NCI-H69 (cell line): ENCODE data around the gene PLXDC2.

Experiments used
- DNase-seq: peaks from one replicate; lab custom pipeline; 2025; lab: John Stamatoyannopoulos, UW

Gene PLXDC2

DNA sequence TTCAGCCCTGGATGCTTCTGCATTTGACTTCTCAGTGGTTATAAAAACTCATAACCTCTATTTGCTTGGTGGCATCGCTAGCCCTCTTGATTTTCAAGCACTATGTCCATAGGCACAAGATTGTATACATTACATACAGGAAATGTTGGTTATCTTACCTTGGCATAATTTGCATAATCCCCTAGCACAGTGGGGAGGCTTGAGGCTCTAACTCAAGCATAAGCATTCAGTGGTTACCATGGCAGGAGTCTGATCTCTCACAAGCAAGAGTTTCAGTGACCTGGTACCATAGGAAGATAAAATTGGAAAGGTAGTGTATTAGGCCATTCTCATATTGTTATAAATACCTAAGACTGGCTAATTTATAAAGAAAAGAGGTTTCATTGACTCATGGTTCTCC lies 121.8 kb downstream of the PLXDC2 start:
- DNase-seq, result no peak

DNA sequence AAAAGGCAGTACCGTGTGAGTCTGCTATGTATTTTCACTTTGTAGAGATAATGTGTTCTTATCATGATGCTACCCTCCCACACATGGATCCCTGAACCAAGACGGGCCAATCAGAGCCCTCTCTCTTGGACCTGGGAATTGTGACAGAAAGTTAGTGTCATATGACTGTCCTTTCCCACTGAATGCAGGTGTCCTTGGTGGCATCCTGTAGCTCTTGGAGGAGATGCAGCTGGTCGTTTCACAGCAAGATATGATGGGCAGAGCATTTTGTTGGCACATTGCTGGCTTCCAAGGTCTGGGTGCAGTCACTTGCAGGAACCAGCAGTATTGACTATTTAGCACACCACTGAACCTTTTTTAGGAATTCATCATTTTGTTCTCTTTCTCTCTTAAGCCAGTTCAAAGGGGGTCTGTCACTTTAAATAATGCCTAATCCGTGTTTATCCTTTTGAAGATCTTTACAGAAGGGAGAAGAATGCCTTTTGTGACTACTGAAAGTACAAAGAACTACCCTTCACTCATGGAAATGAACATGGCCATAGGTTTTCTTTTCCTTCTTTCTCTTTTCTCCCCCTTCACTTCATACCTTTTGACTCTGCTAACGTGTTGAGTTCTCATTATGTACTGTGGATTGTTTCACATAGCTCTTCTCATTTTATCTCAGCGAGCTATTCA lies 125.1 kb downstream of the PLXDC2 start:
- DNase-seq, result no peak

DNA sequence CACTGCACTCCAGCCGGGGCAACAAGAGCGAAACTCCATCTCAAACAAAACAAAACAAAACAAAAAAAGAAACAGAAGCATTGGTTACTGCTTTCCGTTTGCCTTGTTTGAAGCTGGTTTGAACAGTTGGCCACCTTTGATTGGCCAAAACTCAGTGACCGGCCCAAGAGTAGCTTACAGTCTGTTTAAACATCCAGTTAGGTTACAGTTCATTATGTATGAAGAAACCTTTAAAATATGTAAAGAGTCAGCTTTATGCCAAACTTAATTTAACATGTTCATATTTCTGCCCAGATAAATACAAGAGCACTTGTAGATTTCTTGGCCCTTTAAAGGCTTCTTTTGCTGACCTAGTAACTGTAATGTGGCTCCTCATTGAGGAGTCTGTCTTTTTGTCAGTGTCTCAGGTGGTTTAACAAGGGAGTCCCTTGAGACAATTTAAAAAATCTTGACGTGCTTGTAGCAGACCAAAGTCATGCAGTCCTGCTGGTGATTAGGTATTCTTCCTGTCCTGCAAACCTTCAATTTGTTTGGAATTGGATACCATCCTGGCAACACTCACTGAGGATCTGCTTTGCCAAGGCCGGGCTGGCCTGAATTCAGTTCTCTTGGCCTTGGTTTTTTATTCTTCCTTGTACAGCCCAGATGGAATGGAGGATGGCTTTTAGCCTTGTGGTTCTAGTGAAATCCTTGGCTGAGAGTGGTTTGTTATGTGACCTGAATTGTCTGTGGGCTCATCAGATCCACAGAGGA lies 128.9 kb downstream of the PLXDC2 start:
- no peak for DNase-seq

DNA sequence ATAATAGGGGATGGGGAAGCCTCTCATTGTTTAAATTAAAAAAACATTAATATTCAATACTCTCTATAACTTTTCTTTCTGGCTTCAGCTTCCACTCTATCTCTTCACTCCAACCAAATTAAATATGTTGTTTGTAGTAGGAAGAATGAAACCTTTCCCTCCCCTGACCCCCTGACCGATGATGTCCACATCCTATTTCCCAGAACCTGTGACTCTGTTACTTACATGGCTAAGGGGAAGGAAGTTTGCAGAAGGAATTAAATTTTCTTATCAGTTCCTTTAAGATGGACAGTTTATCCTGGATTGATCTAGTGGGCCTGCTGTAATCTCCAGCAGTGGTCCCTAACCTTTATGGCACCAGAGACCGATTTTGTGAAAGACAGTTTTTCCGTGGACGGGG lies 130.0 kb downstream of the PLXDC2 start:
- no peak for DNase-seq

DNA sequence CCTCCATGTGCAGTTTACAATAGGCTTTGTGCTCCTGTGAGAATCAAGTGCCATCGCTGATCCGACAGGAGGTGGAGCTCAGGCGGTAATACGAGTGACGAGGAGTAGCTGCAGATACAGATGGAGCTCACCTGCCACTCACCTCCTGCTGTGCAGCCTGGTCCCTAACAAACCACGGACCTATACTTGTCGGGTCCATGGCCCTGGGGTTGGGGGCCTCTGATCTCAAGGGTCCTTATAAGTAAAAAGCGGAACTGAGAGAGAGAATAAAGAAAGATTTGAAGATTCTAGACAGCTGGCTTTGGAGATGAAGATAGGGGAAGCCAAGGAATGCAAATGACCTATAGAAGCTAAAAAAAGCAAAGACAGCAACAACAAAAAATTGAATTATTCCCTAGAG lies 130.6 kb downstream of the PLXDC2 start:
- no peak for DNase-seq

DNA sequence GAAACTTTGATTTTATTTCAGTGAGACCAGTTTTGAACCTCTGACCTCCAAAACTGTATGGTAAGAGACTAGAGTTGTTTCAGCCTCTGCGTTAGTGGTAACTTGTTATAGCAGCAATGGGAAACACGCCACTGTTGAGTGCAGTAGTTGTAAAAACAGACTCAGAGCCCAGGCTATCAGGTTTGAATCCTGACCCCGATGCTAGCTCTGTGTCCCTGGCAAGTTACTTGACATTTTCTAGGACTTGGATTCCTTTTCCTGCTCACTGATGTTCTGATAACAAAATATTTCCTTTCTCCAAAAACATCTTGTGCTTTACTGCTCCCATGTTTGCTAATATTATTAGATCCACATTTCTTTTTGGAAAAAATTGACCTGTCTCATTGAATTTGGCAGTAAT lies 131.0 kb downstream of the PLXDC2 start:
- no peak for DNase-seq

DNA sequence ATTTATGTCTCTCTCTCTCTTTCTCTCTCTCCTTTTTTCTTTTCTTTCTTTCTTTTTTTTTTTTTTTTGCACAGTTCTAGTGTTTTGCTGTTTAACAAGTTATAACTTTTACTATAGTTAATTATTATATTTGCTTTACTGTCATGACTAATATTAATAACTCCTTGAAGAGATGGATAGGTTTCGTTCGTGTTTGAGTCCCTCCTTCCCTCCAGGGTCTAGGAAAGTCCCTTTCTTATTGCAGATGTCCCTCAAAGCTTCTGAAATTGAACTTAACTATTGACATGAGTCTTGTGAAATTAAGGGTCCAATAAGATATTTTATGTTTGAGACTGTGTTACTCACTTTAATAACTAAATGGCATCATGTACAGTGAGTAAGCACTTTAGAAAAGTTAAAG lies 131.4 kb downstream of the PLXDC2 start:
- no peak for DNase-seq

DNA sequence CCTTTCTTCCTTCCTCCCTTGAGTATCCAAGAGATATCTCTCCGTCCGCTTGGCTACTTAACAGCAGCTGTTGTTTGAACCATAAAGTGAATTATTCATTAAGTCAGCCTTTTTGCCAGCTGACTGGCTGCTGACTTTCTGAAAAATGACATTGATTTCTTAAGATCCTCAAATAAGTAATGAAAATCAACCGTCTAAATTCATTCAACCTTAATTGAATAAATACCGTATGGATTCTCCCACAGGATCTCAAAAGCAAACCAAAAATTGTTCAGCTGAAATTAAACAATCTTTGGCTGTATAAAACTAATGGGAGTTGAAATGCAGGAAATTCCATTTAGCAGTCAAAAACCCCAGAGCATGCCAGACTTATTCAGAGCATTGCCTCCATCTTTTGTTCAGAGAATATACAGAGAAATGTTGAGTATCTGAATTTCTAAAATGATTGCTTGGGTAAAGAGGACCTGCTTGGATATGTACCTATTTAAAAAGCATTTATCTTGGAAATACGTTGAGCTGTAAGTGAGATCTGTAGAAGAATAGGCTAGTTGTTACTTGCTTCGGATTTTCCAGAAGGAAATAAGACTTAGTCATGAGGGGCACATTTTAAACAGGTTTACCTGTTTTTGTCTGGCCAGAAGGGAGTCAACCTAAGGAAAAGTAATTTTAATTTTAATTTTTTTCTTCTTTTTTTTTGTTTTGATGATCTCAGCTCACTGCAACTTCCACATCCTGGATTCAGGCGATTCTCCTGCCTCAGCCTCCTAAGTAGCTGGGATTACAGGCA lies 136.2 kb downstream of the PLXDC2 start:
- no peak for DNase-seq

DNA sequence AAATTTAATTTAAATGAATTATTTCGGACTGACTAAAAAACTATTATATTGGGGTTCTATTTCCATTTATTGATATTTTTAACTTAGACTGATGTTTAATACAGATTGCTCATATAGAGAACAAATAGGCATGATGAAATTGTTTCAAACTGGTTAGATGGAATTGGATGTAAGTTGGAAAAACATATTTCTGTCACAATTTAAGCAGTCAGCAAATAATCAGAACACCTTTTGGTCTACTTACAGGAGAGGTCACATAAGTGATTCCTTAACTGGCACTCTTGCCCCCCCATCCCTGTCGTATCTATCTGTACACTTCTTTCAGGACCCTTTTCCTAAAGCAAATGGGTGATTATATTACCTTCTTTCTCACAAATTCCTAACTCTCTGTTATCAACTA lies 138.4 kb downstream of the PLXDC2 start:
- DNase-seq, result no peak

DNA sequence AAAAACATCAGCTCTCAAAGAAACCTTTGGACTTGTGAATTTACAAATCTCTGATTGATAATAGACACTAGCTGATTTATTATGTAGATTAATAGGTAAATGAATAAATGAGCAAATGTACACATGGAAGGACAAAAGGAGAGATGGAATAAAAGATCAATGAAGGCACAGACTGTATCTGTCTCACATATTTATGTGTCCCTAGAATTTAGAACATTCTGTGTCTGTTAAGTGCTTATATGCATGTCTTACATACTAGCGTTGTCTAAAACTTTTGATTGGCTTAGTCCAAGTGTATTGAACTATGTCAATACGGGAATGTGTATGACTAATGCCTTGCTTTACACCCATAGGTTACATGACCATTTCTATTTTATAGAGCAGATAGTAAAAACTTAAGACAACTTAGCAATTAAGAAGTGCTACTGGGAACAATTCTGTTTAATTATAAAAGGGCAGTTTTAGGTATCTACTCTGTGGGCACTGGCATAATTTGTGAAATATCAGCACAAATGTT lies 140.3 kb downstream of the PLXDC2 start:
- no peak for DNase-seq

DNA sequence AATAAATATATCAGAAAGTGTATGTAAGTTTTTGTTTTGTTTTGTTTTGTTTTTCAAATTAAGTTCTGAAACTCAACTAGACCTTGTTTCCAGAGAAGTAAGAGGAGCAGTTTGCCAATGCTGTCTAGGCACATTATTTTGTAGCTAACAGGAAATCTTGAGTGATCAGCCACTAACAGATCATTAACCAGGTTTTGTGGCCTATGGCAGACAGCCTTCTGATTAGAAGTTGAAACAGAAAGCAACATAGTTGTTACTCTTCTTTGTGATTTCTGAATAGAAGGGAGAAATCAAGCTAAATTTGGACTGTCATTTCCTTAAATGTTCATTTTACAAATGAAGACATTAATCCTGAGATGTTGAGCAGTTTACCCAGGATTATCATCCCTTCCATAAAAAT lies 142.6 kb downstream of the PLXDC2 start:
- no peak for DNase-seq

DNA sequence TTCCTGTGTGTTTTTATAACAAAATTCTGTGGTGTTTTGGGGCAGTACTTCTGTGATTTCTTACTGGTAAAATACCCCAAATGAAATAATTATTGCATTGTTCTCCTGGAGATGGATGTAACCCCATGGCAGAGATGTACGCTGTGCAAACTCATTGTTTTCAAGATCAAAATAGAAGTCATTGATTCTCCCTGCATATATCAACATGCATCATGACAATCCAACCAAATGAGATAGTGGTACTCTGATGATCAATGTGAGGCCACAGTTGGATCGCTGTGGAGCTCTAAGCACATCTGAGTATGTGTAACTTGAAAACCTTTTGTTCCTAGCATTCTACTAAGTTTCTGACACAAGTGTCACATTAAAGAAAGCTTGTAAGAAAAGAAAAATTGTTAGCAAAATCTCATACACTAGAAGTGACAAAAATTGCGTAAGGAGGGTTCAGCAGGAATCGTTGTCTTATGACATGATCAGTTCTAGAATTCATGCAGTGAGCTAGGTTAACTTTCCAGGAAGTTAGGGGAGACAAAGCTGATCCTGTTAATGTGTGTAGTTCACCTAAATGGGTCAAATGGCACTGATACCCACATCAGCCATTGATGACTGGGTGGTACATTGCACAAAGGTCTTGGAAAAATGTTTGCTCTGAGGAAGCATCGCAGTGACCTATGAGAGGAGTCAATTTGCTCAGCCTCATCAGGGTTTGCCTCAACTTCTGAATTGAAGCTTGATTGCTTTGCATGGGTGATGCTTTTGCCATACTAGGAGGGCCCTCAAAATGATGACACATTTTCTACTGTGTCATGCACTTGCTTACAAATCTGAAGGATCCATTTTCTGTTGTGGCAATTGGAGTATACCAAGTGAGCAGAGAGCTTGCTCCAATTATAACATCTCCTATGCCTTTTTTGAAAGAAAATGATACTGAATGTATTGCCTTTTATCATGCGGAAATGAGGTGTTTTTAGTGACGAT lies 145.1 kb downstream of the PLXDC2 start:
- no peak for DNase-seq

DNA sequence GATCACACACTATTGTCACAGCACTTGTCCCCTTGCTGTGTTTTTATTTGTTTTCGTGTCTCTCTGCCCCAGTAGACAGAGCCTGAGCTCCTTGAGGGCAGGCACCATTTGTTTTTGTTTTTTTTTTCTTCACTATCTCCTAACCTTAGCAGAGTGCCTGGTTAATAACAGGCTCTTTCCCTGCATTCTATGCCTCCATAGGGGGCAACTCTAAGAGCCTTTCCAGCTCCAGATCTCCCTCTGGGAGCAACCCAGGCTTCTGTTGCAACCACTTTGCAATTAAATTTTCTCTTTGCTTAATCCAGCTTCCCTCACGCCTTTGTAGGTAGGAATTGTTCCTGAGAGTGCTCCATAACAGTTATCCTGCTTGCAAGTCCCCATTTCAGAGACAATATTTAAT lies 148.4 kb downstream of the PLXDC2 start:
- DNase-seq, result peak; percentile 37

DNA sequence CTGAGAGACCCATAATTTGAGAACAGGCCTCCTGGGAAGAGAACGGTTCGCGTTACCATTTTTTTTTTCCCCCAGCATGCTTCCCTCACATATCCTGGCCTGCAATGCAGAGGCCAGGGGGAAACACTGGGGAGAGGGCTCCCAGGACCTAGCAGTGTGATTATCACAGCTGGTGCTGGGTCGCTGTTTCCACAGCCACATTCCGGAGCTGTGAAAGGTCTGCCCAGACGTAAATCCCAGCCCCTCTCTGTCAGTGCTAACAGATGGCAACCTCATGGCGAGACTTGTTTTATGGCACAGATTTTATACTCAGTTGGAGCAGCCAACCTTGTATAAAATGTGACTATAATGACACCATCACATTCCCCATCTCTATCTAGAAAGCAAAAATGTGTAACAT lies 150.5 kb downstream of the PLXDC2 start:
- DNase-seq, result peak; percentile 64

DNA sequence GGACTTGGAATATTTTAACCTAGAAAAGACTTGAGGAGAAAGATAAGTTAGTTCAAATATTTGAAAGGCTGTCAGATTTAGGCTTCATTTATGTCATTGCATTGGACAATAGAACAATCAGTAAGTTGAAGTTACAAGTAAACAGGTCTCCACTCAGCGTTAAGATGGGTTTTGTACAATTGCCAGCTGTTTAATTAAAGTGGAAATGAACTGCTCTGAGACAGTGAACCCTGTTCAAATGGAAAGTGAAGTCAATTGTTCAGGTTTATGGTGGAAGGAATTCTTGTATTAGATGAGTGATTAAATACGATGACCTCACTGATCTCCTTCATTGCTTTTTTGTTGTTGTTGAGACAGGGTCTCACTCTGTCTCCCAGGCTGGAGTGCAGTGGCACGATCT lies 151.7 kb downstream of the PLXDC2 start:
- no peak for DNase-seq

DNA sequence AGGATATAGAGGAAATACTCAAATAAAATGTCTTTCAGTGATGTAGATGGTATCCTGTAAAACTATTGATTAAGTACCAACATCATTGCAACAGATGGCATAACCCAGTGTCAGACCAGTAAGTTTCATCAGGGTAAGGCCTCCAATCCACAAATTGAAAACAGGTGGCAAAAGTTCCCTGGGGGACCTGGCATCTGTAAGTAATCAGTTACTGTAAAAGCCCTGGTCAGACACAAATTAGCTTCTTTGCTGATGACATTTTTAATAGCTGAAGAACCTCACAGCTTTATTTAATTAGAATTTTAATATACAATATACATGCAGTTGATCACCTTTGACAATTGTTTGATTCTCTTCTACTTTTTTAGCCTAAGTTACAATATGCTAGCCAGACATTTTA lies 152.5 kb downstream of the PLXDC2 start:
- DNase-seq, result no peak

DNA sequence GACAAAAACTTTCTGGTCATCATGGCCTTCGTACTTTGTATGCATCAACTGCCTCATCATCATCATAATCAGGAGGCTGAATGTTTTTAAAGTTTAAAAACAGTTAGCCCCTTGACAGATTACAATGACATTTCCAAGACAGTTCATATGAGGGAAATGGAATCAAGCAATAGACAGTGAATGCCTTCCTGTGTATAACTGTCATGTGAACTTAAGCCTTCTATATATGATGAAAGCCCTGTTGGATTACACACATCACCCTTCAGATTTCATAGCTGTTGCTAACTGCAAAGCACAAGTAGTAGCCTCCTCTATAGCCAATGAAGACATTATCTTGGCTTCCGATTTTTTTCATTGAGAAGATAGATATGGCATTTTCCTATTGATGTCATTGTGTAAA lies 154.0 kb downstream of the PLXDC2 start:
- no peak for DNase-seq

DNA sequence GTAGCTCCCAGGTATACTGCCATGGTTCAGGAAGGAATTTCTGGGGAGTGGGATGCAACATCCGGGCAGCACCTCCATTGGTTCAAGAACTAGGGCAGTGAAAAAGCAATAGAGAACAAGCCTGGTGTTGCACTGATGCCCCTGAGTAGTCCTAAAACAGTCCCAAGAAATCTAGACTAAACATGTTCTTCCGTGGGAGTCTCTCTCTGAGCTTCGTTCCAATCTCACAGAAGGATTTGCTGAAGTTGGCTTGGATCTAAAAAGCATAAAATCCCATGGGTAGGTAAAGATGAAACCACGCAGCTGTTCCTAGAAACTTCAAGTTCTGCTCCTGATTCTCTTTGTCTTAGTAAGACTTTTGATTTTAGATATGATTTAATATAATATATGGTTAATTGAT lies 154.5 kb downstream of the PLXDC2 start:
- no peak for DNase-seq

DNA sequence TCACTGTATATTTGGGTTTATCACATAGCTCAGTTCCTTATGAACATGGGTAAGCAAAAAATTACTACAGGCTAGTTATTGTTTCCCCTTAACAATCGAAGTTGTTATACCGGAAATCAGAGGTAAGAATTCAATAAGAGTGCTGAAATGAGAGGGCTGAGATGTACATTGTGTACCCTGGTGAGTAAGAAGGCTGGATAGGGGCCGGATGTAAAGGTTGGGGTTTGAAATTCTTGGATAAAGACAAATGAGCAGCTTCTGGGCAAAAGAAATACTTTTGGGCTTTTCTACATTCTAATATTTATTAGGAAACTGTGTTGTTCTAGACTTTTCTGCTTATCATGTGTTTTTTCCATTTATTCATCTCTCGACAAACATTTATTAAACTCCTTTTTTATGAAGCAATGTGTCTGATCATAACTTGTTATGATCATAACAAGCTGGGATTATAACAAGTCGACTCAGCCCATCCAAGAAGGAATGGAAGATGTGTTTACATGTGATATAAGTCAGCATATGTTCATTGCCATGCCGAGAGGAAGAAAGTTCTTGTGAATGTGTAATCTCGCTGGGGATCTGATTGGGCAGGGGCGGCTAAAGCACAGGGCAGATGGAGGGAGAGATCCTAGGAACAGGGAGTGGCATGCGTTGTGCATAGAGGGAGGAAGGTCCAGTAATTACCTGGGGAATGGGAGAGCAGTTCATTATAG lies 155.3 kb downstream of the PLXDC2 start:
- DNase-seq, result no peak

DNA sequence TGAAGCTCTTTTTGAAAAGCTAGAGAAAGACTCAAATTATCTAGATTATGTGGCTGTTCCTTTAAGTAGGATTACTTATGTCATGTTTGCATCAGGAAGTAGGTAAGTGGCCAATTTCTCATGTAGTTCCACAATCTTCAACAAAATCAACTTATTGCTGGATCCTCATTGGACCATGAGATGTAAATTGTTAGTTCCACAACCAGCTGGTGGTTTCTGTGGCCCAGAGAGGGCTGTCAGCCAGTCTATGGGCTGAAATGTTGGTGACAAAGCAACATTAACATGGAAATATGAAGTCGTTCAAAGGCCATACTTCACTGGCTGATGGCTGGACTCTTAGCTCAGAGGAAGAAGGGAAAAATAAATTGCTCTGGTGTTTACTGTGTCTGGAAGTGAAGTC lies 157.9 kb downstream of the PLXDC2 start:
- no peak for DNase-seq

DNA sequence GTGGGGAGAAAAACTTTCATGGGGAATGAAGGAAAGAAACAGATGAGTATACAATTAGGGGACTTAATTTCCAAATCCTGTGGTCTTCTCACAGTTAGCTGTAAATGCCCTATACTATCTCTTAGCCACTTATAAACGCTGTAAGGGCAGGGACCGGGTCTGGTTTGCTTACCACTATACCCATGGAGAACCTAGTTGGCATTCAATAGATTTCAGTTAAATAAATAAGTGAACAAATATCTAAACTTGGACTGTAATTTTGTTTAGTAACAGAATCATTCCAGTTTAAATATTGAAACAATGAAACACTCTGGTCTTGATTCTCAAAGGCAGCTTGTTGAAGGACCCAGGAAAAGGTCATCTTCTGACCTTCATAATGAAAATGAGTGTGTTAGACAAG lies 158.3 kb downstream of the PLXDC2 start:
- no peak for DNase-seq
